HPDE6-E6E7 (cell line): ENCODE measurements around the gene FTO.

Experiments used
- DNase-seq: peaks from one replicate; pipeline ENCODE4 v3.0.0; 2011; ENCODE audit warnings: missing footprints; ENCODE audit errors: extremely low spot score

The FTO gene

DNA sequence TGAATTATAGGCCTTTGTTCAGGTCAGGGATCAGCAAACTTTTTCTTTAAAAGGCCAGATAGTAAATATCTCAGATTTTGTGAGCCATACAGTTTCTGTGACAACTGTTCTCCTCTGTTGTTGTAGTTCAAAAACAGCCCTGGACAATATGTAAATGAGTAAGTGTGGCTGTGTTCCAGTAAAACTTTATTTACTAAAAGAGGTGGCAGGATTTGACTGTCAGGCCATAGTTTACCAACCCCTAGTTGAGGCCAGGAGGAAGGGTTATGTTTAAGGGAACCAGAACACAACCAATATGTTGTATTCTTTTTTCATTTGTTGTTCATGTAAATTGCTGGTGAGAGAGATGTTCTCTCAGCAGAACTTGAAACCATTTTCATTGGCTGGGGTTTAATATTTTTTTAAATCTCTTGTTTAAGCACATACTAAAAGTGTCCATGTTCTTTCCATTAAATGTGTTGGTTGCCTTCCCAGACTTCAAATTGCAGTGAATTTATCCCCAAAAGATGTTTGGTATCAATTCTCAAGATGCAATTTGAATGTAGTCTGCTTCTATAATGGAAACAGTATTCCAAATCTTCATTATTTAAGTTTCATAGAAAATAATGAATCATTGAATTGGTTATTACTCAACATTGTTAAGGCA, 260.3 kb downstream of the FTO start:
- DNase-seq: no peak

DNA sequence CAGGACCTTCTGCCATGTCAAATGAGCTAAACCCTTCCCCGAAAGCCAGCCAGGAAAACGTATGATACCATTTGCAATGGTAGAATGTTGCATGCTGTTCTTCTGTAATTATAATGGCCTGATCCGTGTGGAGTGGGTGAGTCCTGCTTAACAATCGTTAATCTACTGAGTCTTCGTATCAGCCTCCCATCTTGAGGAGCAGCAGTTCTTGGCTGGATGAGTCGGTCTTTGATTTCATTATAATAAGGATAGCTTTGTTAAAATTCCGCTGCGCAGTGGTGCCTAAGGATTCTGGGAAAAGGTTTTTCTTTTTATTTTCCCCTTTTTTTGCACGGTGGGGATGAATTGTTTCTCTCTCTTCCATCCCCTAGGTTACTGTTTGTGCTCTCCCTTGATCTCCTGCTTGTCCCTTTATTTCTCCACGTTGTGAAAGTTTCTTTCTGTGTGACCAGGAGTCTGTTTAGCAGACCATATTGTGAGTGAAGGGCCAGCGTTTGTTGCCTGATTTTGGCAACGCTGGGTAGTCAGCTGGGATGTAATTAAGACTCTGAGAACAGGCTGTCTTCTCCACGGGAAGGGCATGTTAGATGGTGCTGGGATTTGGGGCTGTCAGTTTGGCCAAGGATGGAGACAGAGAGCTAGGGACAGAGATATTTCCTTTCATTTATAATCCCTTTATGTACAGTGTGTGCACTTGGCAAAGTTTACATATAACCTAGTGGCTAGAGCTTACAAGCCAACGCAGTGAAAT, 263.0 kb downstream of the FTO start:
- no peak for DNase-seq

DNA sequence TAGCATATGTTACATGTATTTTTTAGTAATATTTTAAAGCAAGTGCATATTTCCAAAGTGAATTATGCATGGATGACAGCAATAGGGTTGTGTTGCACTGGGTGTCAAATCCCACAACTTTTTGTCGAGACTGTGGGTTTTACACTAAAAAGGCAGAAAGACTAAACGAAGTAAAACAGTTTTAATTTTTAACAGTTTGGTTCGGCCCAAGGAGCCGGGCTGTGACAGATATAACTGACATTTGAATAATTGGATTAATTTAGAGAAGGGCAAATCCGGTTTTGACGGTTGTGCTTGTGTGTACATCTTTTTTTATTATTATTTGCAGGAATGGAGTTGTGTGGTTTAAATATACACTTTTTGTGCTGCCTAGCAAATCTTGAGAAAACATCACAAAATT, 263.6 kb downstream of the FTO start:
- no peak for DNase-seq

DNA sequence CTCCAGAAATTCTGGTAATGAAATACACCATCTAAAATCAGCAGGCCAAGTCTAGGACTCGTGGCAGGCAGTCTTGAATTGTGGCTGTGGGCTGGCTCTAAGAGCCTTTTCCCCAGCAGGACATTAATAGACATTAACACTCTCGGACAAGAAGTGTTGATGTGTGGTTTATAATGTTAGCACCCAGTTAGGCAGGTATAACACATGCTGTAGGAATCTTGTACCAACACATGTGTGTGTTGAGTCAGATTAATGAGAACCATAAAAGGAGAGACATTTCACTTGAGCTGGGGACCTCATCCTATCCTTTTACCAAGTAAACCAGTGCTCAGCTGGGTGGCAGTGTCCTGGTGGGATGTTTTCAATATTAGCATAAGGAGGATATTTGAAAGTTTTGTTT, 264.5 kb downstream of the FTO start:
- DNase-seq: no peak

DNA sequence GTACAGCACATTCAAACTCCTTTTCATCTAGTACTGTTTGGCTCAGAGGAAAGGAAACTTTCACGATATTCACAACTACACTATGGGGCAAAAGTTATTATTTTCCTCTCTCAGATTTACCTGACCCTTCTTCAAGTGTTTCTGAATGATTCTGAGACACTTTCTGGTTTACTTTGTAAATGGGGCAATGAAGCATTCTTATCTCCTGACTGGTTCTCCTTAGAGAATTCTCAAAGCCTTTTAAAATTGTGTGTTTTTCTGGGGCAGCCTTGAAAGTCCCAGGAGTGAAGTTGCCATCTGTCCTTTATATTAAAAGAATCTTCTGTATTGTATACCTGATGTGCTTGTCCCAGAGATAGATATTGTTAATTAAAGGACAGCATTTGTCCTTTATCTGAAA, 264.9 kb downstream of the FTO start:
- DNase-seq: no peak

DNA sequence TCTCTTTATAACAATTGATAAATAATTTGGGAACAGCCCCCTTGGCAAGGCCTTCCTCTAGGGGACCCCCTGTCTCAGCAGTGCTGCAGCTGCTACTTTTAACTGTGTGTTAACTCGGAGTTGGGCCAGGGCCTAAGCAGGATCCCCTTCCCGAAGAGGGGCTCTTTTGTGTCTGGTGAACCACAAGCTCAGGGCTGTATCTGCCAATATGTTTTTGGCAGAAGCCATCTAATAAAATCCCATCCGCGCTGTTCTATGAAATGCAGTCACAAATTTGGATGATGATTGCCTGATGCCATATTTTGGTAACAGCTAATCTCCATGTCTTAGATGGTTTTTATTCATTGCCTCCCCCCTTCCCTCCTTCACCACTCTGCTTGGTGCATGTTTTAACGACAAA, 267.7 kb downstream of the FTO start:
- DNase-seq: no peak

DNA sequence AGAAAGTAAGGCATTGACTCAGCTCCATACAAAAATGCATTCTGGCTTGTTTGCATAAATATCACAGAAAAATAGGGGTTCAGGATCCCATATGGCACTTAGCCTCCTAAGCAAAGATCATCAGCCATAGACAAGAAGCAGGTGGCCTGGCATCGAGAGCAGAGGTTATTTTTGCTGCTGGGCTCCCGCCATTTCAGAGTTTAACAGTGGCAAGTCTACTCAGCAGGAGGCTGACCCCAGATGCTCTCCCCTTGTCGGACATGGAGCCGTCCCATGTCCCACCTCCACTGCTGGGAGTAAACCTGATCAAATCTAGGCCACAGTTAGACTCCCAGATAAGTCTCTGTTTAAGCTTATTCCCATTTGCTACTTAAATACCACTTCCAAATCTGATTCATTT, 269.1 kb downstream of the FTO start:
- DNase-seq: no peak

DNA sequence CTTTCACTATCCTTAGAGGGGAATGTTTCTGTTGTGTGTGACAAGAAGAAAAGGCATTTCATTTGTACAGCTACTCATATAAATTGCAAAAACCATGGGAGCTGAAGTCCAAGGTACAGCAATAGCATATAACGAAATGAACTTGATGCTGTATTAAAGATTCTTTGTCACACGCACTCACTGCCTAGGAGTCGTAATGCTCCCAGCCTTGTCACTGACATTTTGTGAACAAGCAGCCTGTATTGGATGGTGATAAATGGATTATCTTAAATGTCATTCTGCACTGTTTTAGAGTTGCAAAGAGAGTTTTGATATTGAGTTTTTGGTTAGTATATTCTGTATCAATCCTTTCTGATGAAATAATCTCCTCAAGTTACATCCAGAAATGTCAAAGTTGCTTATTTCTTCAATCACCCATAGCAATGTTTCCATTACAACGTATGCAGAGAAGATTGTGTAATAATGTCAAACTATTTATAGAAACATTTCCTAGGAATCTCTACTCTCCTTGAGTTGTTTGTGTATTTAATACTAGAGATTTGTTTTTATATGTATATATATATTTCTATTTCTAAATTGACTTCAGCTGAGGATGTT, 270.6 kb downstream of the FTO start:
- no peak for DNase-seq

DNA sequence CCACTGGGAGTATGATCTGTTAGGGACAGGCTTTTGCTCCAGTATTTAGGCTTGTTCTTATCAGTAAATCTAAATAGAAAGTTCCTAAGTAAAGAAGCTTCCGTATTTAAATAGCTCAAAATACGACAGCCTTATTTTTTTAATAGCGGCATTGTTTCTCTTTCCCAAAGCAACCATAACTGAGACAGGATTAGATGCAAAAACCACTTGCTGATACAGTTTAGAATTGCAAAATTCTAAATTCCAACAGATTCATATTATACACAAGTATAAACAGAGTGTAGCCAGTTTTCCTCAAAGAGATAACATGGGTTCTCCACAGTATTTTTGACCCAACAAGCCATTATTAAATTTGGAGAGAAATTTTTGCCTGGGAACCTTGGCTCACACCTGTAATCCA, 276.7 kb downstream of the FTO start:
- no peak for DNase-seq

DNA sequence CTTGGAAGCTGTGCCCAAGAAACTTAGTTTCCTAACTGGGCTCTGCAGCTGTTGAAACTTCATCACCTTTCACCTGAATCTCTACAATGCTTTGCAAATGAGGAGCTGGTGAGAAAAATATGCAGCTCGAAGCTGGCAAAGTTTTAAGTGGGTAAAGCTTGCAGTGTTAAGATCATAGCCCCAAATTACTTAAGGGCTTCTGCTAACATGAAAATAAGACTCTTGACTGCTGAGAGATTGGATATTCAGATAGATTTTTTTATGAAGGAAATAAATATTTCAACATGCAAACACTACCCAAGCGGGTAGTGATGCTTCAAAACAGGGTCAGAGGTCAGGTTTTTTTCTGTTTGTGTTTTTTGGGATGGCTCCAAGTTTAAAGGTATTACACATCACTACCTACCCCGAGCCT, 278.7 kb downstream of the FTO start:
- DNase-seq: no peak

DNA sequence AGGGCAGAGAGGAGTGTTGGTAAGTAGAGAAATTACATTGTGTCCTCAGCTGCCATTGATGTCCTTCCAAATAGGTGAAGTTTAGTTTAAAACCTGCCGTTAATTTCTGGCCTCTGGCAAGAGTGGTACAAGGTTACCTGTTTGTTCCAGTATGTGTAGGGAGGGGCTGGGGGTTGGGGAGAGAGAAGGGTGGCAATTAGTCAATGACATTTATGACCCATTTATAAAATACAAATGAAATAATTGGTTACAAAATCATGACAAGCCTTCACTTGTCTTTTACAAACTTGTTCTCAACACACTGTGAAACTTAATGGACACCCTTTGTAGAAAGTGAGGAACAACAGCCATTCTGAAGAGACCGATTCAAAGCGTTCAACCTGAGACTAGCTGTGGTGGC, 281.0 kb downstream of the FTO start:
- no peak for DNase-seq

DNA sequence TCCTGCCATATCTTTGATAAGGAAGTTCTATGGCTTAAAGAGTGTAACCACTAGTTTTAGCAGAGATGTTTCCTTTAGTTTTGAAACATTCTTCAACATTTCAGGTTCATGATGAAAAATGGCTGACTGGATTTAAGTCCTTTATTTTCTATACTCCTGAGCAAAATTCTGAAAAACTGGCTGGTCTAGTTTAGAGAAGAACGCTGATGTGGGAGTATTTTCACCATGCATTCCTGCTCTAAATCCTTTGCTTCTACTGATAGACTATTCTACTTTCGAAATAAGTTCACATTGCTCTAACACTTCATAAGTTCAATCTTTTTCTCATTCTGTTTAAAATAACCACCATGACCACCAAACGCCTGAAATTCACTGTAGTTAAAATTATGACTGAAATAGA, 281.9 kb downstream of the FTO start:
- DNase-seq: no peak

DNA sequence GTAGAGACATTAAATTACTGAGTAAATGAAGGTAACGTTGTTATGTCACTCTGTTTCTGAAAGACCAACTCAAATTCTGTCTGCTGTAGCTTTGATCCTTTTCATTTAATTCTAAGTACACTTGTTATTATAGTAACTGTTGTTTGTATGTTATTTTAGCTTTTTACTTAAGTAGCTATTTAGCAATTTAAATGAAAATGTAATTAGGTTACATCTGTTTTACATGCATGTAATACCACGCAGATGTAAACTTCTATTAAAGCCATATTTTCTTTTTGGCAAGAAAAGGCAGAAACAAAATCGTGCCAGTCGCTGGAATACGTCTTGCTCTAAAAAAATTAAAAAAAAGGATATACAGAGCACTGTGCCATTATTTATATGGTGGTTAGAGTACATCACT, 282.8 kb downstream of the FTO start:
- DNase-seq: no peak

DNA sequence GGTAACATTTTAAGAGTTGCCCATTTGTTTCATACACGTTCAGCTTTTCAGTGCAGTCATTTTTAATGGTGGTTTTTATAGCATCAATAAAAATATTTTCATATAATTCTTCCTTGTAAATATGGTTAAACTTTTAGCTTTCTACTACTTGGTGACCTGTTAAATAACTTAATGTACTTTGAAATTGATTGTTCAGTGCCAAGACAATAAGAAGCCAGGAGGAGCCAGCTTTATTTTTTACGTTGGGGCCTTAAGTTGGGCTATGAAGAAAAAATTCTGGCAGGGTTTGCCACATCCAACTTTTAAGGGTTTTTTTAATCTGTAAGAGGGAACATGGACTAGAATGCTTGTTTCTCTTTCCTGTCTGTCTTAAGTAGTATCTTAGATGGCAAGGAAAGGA, 284.2 kb downstream of the FTO start:
- DNase-seq: no peak

DNA sequence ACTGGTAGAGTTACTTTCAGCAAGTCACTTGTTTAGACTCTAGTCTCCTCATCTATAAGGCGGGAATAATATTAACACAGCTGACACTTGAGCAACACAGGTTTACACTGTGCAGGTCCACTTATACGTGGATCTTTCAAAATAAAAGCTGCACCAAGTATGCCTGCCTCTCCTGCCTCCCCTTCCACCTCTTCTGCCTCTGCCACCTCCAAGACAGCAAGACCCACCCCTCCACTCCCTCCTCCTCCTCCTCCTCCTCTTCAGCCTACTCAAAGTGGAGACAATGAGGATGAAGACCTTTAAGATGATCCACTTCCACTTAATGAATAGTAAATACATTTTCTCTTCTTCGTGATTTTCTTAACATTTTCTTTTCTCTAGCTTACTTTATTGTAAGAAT, 285.6 kb downstream of the FTO start:
- DNase-seq: no peak

DNA sequence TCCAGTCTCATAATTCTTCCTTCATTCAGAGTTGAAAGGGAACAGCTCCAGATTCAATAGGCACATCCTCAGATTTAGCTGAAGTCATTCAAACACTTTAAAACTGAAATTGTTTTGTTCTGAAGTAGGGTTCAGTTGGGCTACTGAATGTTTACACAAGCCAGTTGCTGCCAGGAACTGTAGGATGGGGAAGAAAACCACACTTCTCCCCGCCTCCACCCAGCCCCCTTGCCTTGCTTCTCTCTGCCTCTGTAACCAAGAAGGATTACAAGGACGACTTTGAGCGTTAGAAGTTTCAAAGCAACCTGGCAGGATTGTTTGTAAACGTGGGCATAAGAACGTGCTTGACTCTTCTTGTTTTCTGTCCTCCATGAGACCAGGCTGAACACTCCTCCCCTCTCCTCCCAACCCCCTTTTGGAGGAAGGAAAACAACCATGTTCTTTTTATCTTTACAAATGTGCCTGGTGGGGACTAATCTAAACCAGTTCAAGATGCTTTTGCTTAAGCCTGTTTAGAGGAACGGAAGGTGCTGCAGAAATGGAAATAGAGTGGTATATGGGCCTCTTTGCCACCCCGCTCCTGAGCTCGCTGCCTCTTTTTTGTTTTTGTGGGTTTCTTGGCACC, 287.9 kb downstream of the FTO start:
- no peak for DNase-seq

DNA sequence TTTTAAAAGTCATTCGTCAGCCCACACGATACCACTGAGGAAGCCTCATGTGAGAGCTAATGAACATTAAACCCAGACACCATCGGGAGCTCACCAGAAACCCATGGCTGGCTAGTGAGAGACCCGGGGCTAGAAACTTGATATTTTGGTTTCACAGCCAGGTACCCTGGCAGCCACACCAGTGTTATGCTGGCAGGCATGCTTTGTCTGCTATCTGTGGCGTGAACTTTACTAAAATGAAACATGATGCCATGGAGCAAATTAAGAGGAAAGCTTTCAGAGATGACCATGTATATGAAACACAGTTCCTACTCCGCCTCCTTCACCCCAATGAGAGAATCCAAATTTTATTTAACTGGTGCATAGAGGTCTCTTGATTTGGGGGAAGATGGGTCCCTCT, 291.4 kb downstream of the FTO start:
- DNase-seq: no peak

DNA sequence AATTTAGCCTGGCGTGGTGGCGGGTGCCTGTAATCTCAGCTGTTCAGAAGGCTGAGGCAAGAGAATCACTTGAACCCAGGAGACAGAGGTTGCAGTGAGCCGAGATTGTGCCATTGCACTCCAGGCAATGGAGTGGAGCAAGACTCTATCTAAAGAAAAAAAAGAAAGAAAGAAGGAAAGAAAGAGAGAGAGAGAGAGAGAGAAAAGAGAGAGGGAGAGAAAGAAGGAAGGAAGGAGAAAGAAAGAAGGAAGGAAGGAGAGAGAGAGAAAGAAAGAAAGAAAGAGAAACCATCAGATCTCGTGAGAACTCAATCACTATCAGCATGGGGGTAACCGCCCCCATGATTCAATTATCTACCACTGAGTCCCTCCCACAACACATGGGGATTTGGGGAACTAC, 293.0 kb downstream of the FTO start:
- DNase-seq: no peak

DNA sequence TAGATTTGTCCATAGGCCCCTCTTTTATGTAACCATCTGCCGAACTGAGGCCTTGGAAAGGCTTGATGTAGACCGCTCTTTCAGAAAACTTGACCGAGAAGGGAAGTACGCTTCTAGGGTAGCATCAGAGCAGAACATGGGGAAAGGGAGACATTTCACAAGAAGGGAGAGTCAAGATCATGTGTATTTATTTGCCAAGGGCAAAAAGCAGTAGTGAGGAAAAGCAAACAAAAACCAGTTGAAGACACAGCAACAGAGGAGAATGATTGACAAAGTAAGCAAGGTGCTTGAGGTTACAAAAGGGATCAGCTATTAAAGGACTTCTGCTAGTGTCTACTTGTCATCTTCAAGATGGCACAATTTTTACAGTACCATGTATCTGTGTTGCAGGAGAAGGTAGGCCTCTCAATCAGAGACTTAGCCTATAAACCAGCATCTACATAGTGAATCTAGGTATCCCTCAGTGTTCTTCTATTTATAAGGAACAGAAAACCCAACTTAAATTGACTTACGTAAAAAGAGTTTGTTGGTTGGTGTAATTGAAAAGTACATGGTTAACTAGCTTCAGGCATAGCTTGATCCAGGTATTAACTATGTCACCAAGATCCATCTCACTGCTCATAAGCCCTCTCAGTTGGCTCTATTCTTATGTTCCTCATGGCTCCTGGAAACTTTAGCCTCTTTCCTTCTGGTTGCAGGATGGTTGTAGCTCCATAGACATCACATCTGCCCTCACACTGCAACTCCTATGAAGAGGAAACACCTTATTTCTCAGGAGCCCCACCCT, 294.3 kb downstream of the FTO start:
- DNase-seq: no peak

DNA sequence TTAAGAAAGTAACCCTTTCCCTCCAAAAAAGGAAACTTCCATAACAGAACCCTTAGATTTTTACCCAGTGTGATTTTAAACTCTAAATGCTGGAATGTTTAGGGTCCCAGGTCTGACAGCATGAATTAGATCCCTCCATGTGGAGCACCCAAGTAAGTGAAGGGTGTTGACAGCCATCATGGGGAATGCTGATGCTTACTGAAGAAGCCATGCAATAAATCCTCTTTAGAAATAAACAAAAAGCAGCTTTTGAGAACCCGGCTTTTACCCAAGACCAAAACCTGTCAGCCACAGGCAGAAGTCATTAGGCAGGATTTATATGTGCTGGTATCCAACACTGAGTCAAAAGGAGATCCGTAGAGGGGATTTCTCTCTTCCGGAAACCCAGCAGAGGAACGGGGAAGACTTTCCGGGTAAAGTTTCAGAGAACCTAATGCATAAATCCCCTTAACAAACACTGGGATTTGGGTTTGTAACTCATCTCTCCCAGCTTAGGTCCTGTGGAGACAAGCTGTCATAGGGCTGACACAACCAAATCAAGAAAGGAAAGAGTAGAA, 295.1 kb downstream of the FTO start:
- DNase-seq: no peak

DNA sequence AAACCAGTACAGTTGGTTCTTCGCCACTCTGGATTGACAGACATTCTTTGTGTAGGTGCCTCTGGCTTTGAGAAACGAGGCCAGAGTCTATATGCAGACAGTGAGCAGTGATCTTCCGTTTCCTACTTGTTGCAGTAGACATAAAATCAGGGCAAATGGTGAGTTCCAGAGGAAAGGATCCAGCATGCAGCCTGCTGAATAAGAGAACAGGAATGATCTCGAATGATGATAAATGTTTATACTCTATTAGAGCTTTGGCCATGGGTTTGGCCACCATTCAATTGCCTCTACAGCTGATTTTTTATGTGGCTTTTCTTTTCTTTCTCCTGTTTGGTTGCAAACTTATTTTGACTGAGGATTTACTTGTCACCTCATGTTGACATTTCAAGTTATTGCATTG, 295.9 kb downstream of the FTO start:
- no peak for DNase-seq

DNA sequence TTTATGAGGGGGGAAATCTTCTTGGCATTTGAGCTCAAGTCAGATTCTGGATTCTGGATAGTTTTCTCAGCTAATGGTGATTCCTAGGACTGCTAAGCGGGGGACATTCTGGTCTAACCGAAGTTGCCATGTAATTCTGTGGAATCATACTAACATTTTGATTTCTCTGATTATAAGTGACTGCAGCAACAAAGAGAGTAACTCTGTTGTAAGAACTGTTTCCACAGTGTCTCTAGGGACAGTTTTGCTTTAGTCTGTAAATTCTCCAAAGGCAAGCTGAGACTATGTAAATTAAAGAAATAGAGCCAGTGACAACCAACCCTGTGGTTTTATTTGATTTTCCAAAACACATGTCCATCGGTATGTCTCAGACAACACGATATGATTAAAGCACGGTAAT, 296.4 kb downstream of the FTO start:
- DNase-seq: no peak
